Measurements from ENCODE around the gene PTPRG. TPM values are rescaled to one million over a fixed set of nuclear protein-coding genes. Genes with fewer than 3 reads are reported as not detected.
"Not testable (repeated sequence)": the region's sequence is repeated elsewhere in the genome, so short reads cannot be mapped to it uniquely, and the experiment has no call there.

PTPRG gene
- total RNA-seq, 2 donors from 2014 or later: 33.9 to 39.2 TPM

- Histone ChIP-seq H3K27ac (no peak overlapping the region), H3K4me3 (no peak overlapping the region), H3K9me3 (no peaks in the 10 kb centered on the region), H3K27me3 (no peaks in the 10 kb centered on the region), H3K36me3 (no peaks in the 10 kb centered on the region), H3K4me1 (peaks cover 0 to 4% of the 10 kb centered on the region in 2 donors)
- no peak for DNase-seq (ENCODE audit: low spot score)
- TF ChIP-seq CTCF (IDR thresholded peaks at IDR 0.05): no peak
These were observed 465.9 kb downstream of the PTPRG start for GRCh38 chr3:62027241-62027640.

GRCh38 chr3:62027796-62028195 is 466.4 kb downstream of the PTPRG start:
- TF ChIP-seq CTCF (IDR thresholded peaks at IDR 0.05): no peak
- Histone ChIP-seq H3K9me3 (no peaks in the 10 kb centered on the region), H3K36me3 (no peaks in the 10 kb centered on the region), H3K4me3 (no peak overlapping the region), H3K4me1 (peaks cover 0 to 4% of the 10 kb centered on the region in 2 donors), H3K27me3 (no peaks in the 10 kb centered on the region), H3K27ac (no peak overlapping the region)
- DNase-seq (ENCODE audit: low spot score): no peak

GRCh38 chr3:62028236-62028635 is 466.9 kb downstream of the PTPRG start:
- Histone ChIP-seq H3K36me3 (no peaks in the 10 kb centered on the region), H3K9me3 (no peaks in the 10 kb centered on the region), H3K27ac (no peak overlapping the region), H3K4me3 (no peak overlapping the region), H3K4me1 (peaks cover 0 to 4% of the 10 kb centered on the region in 2 donors), H3K27me3 (no peaks in the 10 kb centered on the region)
- no peak for DNase-seq (ENCODE audit: low spot score)
- no peak for TF ChIP-seq CTCF (IDR thresholded peaks at IDR 0.05)

GRCh38 chr3:62032738-62033137 is 471.4 kb downstream of the PTPRG start:
- no peak overlapping the region for H3K27ac ChIP-seq
- no peaks in the 10 kb centered on the region for H3K36me3 ChIP-seq
- H3K4me3 ChIP-seq: no peak overlapping the region
- no peak for DNase-seq (ENCODE audit: low spot score)
- peaks cover 0 to 9% of the 10 kb centered on the region in 2 donors for H3K4me1 ChIP-seq
- no peak for TF ChIP-seq CTCF (IDR thresholded peaks at IDR 0.05)
- no peaks in the 10 kb centered on the region for H3K27me3 ChIP-seq
- H3K9me3 ChIP-seq: no peaks in the 10 kb centered on the region

GRCh38 chr3:62035402-62036057 is 474.2 kb downstream of the PTPRG start:
- DNase-seq (ENCODE audit: low spot score): no peak
- no peak for TF ChIP-seq CTCF (IDR thresholded peaks at IDR 0.05)

GRCh38 chr3:62036726-62037125 is 475.4 kb downstream of the PTPRG start:
- Histone ChIP-seq H3K9me3 (no peaks in the 10 kb centered on the region), H3K36me3 (no peaks in the 10 kb centered on the region), H3K4me3 (no peak overlapping the region), H3K27ac (no peak overlapping the region), H3K4me1 (peaks cover 0 to 19% of the 10 kb centered on the region in 2 donors), H3K27me3 (no peaks in the 10 kb centered on the region)
- no peak for DNase-seq (ENCODE audit: low spot score)
- TF ChIP-seq CTCF (IDR thresholded peaks at IDR 0.05): no peak

More at GRCh38 chr3:62035402-62036057, 474.2 kb downstream of the PTPRG start:
- Histone ChIP-seq H3K4me1 (peaks cover 0 to 19% of the 10 kb centered on the region in 2 donors), H3K36me3 (no peaks in the 10 kb centered on the region), H3K4me3 (no peak overlapping the region), H3K27me3 (no peaks in the 10 kb centered on the region), H3K9me3 (no peaks in the 10 kb centered on the region), H3K27ac (no peak overlapping the region)

- DNase-seq (ENCODE audit: low spot score); H3K36me3 ChIP-seq; H3K9me3 ChIP-seq; H3K27me3 ChIP-seq; H3K4me3 ChIP-seq; H3K27ac ChIP-seq: not testable (repeated sequence)
- peaks cover 0 to 19% of the 10 kb centered on the region in 2 donors for H3K4me1 ChIP-seq
These were observed 477.4 kb downstream of the PTPRG start for GRCh38 chr3:62038798-62039197.
